Measurements from ENCODE around the gene SYCE3.
A peak's percentile ranks its signal among the peaks of the same experiment; 100 is the strongest.

Gene SYCE3

GRCh38 chr22:50506611-50507420 is 55.9 kb downstream of the SYCE3 start:
- Histone ChIP-seq H3K9ac (ENCODE audit: low read depth, low read length) (peak overlapping the region; percentile 88), H3K9me3 (ENCODE audit: insufficient read depth, low read depth, low read length) (no peaks in the 10 kb centered on the region), H3K4me3 (ENCODE audit: low read length) (peak overlapping the region; percentile 95), H3K27ac (ENCODE audit: low read length) (no peak overlapping the region), H3K27me3 (ENCODE audit: insufficient read depth, low read length) (no peaks in the 10 kb centered on the region), H3K4me1 (ENCODE audit: insufficient read depth, low read length) (no peaks in the 10 kb centered on the region; the same call in 1 of the 2 replicates), H3K36me3 (ENCODE audit: insufficient read depth, low read depth, low read length) (peaks cover 6% of the 10 kb centered on the region; the same call in 1 of the 2 replicates)

DNA sequence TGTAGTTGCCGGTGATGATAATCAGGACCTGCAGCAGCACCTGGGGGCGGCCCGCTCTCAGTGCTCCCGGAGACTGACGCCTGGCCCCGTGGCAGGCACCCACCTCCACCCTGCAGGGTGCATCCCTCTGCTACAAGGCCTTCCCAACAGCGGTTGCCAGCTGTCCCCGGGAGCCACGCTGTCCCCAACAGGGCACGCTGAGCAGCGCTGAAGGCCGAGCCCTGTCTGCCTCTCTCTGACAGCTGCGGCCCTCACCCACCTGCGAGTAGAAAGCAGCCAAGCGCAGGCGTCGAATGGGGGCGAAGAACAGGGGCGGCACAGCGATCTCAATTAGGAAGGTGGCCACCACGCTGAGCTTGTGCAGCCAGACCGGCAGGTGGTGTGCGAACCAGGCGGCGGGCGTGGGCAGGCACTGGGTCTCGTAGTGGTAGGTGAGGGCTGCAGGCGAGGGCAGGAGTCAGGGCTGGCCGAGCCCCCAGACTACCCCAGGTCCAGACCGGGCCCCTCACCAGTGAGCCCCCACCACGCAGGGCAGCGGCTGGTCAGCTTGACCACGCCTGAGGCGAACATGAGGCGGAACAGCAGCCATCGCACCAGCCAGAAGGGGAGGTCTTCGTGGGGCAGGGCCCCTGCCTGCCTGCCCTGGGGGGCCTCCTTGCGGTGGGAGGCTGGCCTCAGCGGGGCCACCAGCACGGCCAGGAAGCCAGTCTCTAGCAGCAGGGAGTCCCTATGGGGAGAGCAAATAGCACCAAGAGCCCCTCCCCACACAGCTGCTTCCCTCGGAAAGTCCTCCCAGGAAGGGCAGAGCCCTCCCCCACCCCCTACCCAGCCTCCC is 56.7 kb downstream of the SYCE3 start:
- Histone ChIP-seq H3K4me1 (ENCODE audit: insufficient read depth, low read length) (no peaks in the 10 kb centered on the region; the same call in 1 of the 2 replicates), H3K9me3 (ENCODE audit: insufficient read depth, low read depth, low read length) (no peaks in the 10 kb centered on the region), H3K9ac (ENCODE audit: low read depth, low read length) (no peak overlapping the region), H3K36me3 (ENCODE audit: insufficient read depth, low read depth, low read length) (peaks cover 6% of the 10 kb centered on the region; the same call in 1 of the 2 replicates), H3K27me3 (ENCODE audit: insufficient read depth, low read length) (no peaks in the 10 kb centered on the region), H3K27ac (ENCODE audit: low read length) (no peak overlapping the region), H3K4me3 (ENCODE audit: low read length) (peak overlapping the region; percentile 95; the same call in 1 of the 2 replicates)

DNA sequence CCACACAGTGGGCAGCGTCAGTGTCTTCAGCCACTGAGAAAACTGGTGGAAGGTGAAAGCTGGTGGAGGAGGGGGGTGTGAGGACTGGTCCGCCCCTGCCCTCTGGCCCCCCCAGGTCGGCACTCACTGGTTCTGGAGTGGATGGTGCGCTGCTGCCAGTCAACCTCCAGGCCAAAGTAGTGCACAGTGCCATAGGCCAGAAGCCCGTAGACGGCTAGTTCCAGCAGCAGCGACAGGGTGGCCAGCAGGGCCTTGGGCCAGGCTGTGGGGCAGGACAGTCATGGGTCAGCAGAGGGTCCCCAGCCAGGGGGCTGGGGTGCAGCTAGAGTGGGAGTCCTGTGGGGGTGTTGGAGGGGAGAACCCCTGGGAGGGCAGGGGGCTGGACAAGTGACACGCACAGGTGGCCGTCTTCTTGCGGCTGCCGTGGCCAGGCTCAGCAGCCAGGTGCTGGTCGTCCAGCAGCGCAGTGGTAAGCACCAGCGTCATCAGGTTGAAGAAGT is 57.4 kb downstream of the SYCE3 start:
- Histone ChIP-seq H3K27me3 (ENCODE audit: insufficient read depth, low read length) (no peaks in the 10 kb centered on the region), H3K36me3 (ENCODE audit: insufficient read depth, low read depth, low read length) (peaks cover 6% of the 10 kb centered on the region; the same call in 1 of the 2 replicates), H3K9me3 (ENCODE audit: insufficient read depth, low read depth, low read length) (no peaks in the 10 kb centered on the region), H3K9ac (ENCODE audit: low read depth, low read length) (no peak overlapping the region), H3K4me1 (ENCODE audit: insufficient read depth, low read length) (no peaks in the 10 kb centered on the region; the same call in 1 of the 2 replicates), H3K4me3 (ENCODE audit: low read length) (no peak overlapping the region), H3K27ac (ENCODE audit: low read length) (no peak overlapping the region)

- no peak overlapping the region for H3K9ac ChIP-seq (ENCODE audit: low read depth, low read length)
- H3K27me3 ChIP-seq (ENCODE audit: insufficient read depth, low read length): no peaks in the 10 kb centered on the region
- H3K4me1 ChIP-seq (ENCODE audit: insufficient read depth, low read length): no peaks in the 10 kb centered on the region; the same call in 1 of the 2 replicates
- H3K4me3 ChIP-seq (ENCODE audit: low read length): no peak overlapping the region
- no peak overlapping the region for H3K27ac ChIP-seq (ENCODE audit: low read length)
- H3K36me3 ChIP-seq (ENCODE audit: insufficient read depth, low read depth, low read length): peaks cover 6% of the 10 kb centered on the region; the same call in 1 of the 2 replicates
- no peaks in the 10 kb centered on the region for H3K9me3 ChIP-seq (ENCODE audit: insufficient read depth, low read depth, low read length)
Measured at GRCh38 chr22:50504369-50505211, 58.1 kb downstream of the SYCE3 start.

DNA sequence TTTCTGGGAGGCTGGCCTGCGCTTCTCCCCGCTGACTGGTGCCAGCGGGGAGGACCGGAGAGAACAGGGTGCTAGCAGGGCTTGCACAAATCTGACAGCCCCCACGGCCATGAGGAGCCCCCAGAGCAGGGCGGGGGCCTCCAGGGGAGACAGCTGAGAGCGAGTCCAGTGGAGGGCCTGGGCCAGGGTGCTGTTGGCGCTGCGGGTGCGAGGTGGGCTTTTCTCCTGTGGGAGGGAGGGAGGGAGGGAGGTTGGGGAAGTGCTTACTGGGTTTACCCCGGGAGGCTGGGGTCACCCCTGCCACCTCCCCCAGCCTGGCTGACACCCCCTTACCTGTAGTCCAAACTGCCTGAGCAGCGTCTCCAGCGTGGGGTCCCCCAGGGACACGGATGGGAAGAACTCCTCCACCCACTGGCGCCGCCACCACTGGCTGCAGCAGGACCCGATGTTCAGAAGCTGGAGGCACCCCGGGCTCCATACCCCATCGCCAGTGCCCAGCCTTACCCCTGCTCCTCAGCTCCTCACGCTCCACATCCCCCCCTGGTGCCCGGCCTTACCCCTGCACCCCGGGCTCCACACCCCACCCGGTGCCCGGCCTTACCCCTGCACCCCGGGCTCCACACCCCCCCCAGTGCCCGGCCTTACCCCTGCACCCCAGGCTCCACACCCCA is 59.1 kb downstream of the SYCE3 start:
- Histone ChIP-seq H3K9ac (ENCODE audit: low read depth, low read length) (no peak overlapping the region), H3K27ac (ENCODE audit: low read length) (no peak overlapping the region), H3K36me3 (ENCODE audit: insufficient read depth, low read depth, low read length) (peaks cover 6% of the 10 kb centered on the region; the same call in 1 of the 2 replicates), H3K4me3 (ENCODE audit: low read length) (no peak overlapping the region), H3K9me3 (ENCODE audit: insufficient read depth, low read depth, low read length) (no peaks in the 10 kb centered on the region), H3K4me1 (ENCODE audit: insufficient read depth, low read length) (no peaks in the 10 kb centered on the region; the same call in 1 of the 2 replicates), H3K27me3 (ENCODE audit: insufficient read depth, low read length) (no peaks in the 10 kb centered on the region)

DNA sequence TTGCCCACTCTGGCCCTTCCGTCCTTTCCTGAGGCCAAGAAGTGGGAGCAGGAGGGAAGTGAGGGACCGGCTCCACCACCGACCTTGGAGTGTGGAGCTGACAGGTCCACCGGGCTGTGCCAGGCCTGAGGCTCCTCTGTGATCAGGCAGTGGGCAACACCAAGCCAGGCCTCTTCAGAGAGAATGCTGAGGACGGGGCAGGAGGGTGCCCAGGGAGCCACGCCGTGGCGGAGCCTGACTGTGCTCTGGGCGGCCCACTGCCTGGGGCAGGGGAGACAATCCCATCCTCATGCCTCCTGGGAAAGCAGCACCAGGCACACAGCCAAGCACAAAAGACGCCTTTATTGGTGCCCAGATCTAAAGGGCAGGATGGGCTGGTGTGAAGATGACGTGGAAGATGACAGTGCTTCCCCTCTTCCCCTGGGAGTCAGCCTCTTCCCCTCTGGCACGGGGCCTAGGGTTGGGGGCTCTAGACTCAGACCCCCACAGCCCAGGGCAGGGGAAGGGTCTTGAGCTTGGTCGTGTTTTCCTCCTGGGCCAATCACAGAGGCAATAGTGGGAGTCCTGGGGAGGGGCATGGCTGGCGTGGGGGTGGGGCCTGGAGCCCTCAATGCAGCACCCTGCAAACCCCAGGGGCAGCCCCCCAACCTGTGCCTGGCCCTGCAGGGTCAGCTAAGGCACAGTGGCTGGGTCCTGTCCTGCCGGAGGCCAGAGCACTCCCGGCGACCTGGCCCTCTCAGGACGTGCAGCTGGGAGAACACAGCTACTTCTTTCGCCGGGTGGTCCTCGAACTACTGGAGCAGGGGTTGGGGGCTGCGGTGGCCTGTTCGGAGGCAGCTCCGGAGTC is 59.9 kb downstream of the SYCE3 start:
- Histone ChIP-seq H3K36me3 (ENCODE audit: insufficient read depth, low read depth, low read length) (peaks cover 6% of the 10 kb centered on the region; the same call in 1 of the 2 replicates), H3K9ac (ENCODE audit: low read depth, low read length) (no peak overlapping the region)

GRCh38 chr22:50502096-50502495 is 60.6 kb downstream of the SYCE3 start:
- H3K27me3 ChIP-seq (ENCODE audit: insufficient read depth, low read length): no peaks in the 10 kb centered on the region
- H3K9me3 ChIP-seq (ENCODE audit: insufficient read depth, low read depth, low read length): no peaks in the 10 kb centered on the region
- peaks cover 6% of the 10 kb centered on the region; the same call in 1 of the 2 replicates for H3K36me3 ChIP-seq (ENCODE audit: insufficient read depth, low read depth, low read length)
- no peak overlapping the region for H3K9ac ChIP-seq (ENCODE audit: low read depth, low read length)
- H3K4me1 ChIP-seq (ENCODE audit: insufficient read depth, low read length): no peaks in the 10 kb centered on the region; the same call in 1 of the 2 replicates
- H3K4me3 ChIP-seq (ENCODE audit: low read length): no peak overlapping the region
- H3K27ac ChIP-seq (ENCODE audit: low read length): no peak overlapping the region

More for the DNA sequence above, 59.9 kb downstream of the SYCE3 start:
- H3K4me3 ChIP-seq (ENCODE audit: low read length): no peak overlapping the region
- no peaks in the 10 kb centered on the region for H3K27me3 ChIP-seq (ENCODE audit: insufficient read depth, low read length)
- H3K4me1 ChIP-seq (ENCODE audit: insufficient read depth, low read length): no peaks in the 10 kb centered on the region; the same call in 1 of the 2 replicates
- H3K9me3 ChIP-seq (ENCODE audit: insufficient read depth, low read depth, low read length): no peaks in the 10 kb centered on the region
- H3K27ac ChIP-seq (ENCODE audit: low read length): no peak overlapping the region
